Brain microvascular endothelial cell (primary cell): Measurements from ENCODE around the gene ESRRA.

Source experiments
- DNase-seq: peaks from one replicate; pipeline ENCODE4 v3.0.0-alpha.2; 2020
- H3K27ac ChIP-seq: fragments of 250-450 bp; sonication (Bioruptor Pico); 2 replicates; pipeline ENCODE4 v1.5.1; 2020; ENCODE audit warnings: mild to moderate bottlenecking, moderate library complexity
- H3K27me3 ChIP-seq: fragments of 250-450 bp; sonication (Bioruptor Pico); replicated peaks from 2 replicates; pipeline ENCODE4 v1.5.1; 2020; ENCODE audit warnings: mild to moderate bottlenecking
- H3K36me3 ChIP-seq: fragments of 250-450 bp; sonication (Bioruptor Pico); replicated peaks from 2 replicates; pipeline ENCODE4 v1.5.1; 2020; ENCODE audit warnings: mild to moderate bottlenecking
- H3K4me3 ChIP-seq: 2 replicates; pipeline ENCODE4 v1.5.1; 2011; ENCODE audit warnings: low read depth, mild to moderate bottlenecking, control low read depth, low read length, moderate library complexity
- in situ Hi-C: cut with HindIII; loops from 2 replicates; pipeline ENCODE4 v1.10.0; 2017; ENCODE audit warnings: low sequenced_read_pairs, low pct_ligation_motif_present
- TF ChIP-seq, protein P1 (sequence below): IDR thresholded peaks from 2 replicates; pipeline ENCODE4 v1.5.1; 2011; ENCODE audit warnings: low read depth, mild to moderate bottlenecking, moderate library complexity, low read length, control low read depth, inconsistent platforms; ENCODE audit errors: missing control alignments

Gene ESRRA

DNA sequence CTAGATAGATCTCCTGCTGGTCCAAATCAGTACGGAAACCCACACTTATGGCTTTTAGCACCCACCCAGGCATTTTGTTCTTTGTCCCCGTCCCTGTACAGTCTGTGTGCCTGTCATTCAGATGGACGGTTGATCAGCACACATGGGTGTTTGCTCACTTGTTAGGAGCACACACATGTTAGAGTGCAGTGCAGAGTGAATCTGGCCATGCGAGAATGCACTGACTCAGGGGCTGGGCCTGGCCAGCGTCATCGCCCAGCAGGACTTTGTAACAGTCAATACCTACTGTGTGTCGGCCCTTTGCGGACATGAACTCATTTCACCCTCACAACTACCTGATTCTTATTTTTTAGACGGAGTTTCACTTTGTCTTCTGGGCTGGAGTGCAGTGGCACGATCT is 57.0 kb downstream of the ESRRA start:
- H3K27ac ChIP-seq = no peak overlapping the region
- H3K4me3 ChIP-seq = no peak overlapping the region
- no peaks in the 10 kb centered on the region for H3K27me3 ChIP-seq
- in situ Hi-C loops = no loop called here
- DNase-seq = no peak
- TF ChIP-seq, protein P1, sequence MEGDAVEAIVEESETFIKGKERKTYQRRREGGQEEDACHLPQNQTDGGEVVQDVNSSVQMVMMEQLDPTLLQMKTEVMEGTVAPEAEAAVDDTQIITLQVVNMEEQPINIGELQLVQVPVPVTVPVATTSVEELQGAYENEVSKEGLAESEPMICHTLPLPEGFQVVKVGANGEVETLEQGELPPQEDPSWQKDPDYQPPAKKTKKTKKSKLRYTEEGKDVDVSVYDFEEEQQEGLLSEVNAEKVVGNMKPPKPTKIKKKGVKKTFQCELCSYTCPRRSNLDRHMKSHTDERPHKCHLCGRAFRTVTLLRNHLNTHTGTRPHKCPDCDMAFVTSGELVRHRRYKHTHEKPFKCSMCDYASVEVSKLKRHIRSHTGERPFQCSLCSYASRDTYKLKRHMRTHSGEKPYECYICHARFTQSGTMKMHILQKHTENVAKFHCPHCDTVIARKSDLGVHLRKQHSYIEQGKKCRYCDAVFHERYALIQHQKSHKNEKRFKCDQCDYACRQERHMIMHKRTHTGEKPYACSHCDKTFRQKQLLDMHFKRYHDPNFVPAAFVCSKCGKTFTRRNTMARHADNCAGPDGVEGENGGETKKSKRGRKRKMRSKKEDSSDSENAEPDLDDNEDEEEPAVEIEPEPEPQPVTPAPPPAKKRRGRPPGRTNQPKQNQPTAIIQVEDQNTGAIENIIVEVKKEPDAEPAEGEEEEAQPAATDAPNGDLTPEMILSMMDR = no peak
- peaks cover 38% of the 10 kb centered on the region for H3K36me3 ChIP-seq

DNA sequence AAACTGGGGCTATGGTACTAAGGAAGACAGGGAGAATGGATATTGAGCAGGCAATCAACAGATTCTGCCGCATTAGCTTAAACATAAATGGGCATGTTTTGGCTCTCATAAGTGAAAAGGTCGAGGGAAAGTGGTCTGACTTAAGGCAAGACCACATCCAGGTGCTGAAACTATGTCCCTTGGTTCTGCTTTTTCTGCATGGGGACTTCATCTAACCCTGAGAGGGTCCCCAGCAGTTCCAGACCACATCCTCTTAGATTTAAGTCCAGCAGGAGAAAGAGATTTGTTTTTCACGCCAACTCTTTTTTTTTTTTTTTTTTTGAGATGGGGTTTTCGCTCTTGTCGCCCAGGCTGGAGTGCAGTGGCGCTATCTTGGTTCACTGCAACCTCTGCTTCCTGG is 59.1 kb downstream of the ESRRA start:
- no peak overlapping the region for H3K27ac ChIP-seq
- in situ Hi-C loops = no loop called here

DNA sequence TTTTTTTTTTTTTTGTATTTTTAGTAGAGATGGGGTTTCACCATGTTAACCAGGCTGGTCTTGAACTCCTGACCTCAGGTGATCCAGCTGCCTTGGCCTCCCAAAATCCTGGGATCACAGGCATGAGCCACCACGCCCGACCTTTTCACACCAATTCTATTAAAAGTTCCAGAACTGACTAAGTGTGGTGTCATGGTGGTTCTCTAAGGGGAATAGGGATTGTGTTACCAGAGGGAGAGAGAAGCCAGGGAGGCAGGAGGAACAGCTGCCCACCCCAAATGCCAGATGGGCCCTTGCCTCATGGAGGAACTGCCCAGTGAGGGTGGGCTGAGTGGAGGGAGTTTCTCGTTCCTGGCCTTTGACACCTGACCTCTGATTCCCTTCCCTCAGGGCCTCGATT is 59.6 kb downstream of the ESRRA start:
- Histone ChIP-seq H3K36me3 (peaks cover 58% of the 10 kb centered on the region), H3K27ac (no peak overlapping the region), H3K4me3 (no peak overlapping the region), H3K27me3 (no peaks in the 10 kb centered on the region)
- TF ChIP-seq, protein P1 = no peak
- in situ Hi-C loops = no loop called here
- DNase-seq = no peak

More for the DNA sequence above, 59.1 kb downstream of the ESRRA start:
- Histone ChIP-seq H3K36me3 (peaks cover 53% of the 10 kb centered on the region), H3K4me3 (no peak overlapping the region), H3K27me3 (no peaks in the 10 kb centered on the region)
- no peak for DNase-seq
- TF ChIP-seq, protein P1 = no peak
